ENCODE results near the gene FOXA2. TPM values are rescaled to one million over a fixed set of nuclear protein-coding genes. Genes with fewer than 3 reads are reported as not detected.

The FOXA2 gene
- total and polyA plus RNA-seq, 2 donors from 2014 or later, result 0.13 TPM; not detected in 1

GRCh38 chr20:22576273-22576672, 8.1 kb downstream of the FOXA2 start:
- Histone ChIP-seq H3K9me3 (ENCODE audit: control insufficient read depth in 2 of 3, insufficient read depth in 1 of 3, low read length in 3 of 3) (no peaks in the 10 kb centered on the region), H3K36me3 (ENCODE audit: control insufficient read depth in 2 of 3, insufficient read depth in 3 of 3, low read length in 3 of 3) (no peaks in the 10 kb centered on the region), H3K27ac (ENCODE audit: low read depth in 2 of 2, low read length in 2 of 2) (no peak overlapping the region), H3K9ac (ENCODE audit: low read length in 3 of 3) (no peak overlapping the region), H3K4me3 (ENCODE audit: low read length in 3 of 3) (no peak overlapping the region), H3K4me1 (ENCODE audit: control insufficient read depth in 2 of 3, insufficient read depth in 2 of 3, low read depth in 1 of 3, low read length in 3 of 3) (no peaks in the 10 kb centered on the region), H3K27me3 (ENCODE audit: control insufficient read depth, insufficient read depth, low read length) (peaks cover 82% of the 10 kb centered on the region)
- no peak for TF ChIP-seq CTCF (IDR thresholded peaks at IDR 0.05; ENCODE audit: borderline replicate concordance, extremely low read depth, insufficient read depth)
- no peak for FAIRE-seq
- intact Hi-C loops (cut with DNase I), result no loop called here
- DNase-seq, result no peak

- DNase-seq (no peak), FAIRE-seq (no peak)
- peaks cover 82% of the 10 kb centered on the region for H3K27me3 ChIP-seq (ENCODE audit: control insufficient read depth, insufficient read depth, low read length)
- no peaks in the 10 kb centered on the region for H3K9me3 ChIP-seq (ENCODE audit: control insufficient read depth in 2 of 3, insufficient read depth in 1 of 3, low read length in 3 of 3)
- intact Hi-C loops (cut with DNase I), result no loop called here
- no peak overlapping the region for H3K4me3 ChIP-seq (ENCODE audit: low read length in 3 of 3)
- no peak overlapping the region for H3K9ac ChIP-seq (ENCODE audit: low read length in 3 of 3)
- no peaks in the 10 kb centered on the region for H3K4me1 ChIP-seq (ENCODE audit: control insufficient read depth in 2 of 3, insufficient read depth in 2 of 3, low read depth in 1 of 3, low read length in 3 of 3)
- H3K27ac ChIP-seq (ENCODE audit: low read depth in 2 of 2, low read length in 2 of 2), result no peak overlapping the region
- H3K36me3 ChIP-seq (ENCODE audit: control insufficient read depth in 2 of 3, insufficient read depth in 3 of 3, low read length in 3 of 3), result no peaks in the 10 kb centered on the region
- no peak for TF ChIP-seq CTCF (IDR thresholded peaks at IDR 0.05; ENCODE audit: borderline replicate concordance, extremely low read depth, insufficient read depth)
These were observed 8.6 kb downstream of the FOXA2 start for GRCh38 chr20:22575737-22576136.

- no peak for TF ChIP-seq CTCF (IDR thresholded peaks at IDR 0.05; ENCODE audit: borderline replicate concordance, extremely low read depth, insufficient read depth)
- no peaks in the 10 kb centered on the region for H3K36me3 ChIP-seq (ENCODE audit: control insufficient read depth in 2 of 3, insufficient read depth in 3 of 3, low read length in 3 of 3)
- no peak for FAIRE-seq
- H3K27me3 ChIP-seq (ENCODE audit: control insufficient read depth, insufficient read depth, low read length), result peaks cover 81% of the 10 kb centered on the region
- no peak overlapping the region for H3K4me3 ChIP-seq (ENCODE audit: low read length in 3 of 3)
- DNase-seq, result no peak
- no peaks in the 10 kb centered on the region for H3K9me3 ChIP-seq (ENCODE audit: control insufficient read depth in 2 of 3, insufficient read depth in 1 of 3, low read length in 3 of 3)
- H3K27ac ChIP-seq (ENCODE audit: low read depth in 2 of 2, low read length in 2 of 2), result no peak overlapping the region
- intact Hi-C loops (cut with DNase I), result no loop called here
- no peak overlapping the region for H3K9ac ChIP-seq (ENCODE audit: low read length in 3 of 3)
- H3K4me1 ChIP-seq (ENCODE audit: control insufficient read depth in 2 of 3, insufficient read depth in 2 of 3, low read depth in 1 of 3, low read length in 3 of 3), result no peaks in the 10 kb centered on the region
These were observed 9.2 kb downstream of the FOXA2 start for GRCh38 chr20:22575087-22575721.

All from kidney (tissue), 14 donors.